GM20000 (cell line): ENCODE data around the gene CKAP2L.

Experiments
- DNase-seq: peaks from one replicate; pipeline ENCODE4 v3.0.0; 2012; ENCODE audit warnings: low spot score
- TF ChIP-seq, protein P1 (sequence below): IDR thresholded peaks from 2 replicates; pipeline ENCODE4 v1.5.1; 2012; ENCODE audit warnings: mild to moderate bottlenecking, control low read depth; ENCODE audit errors: extremely low read depth, missing control alignments

CKAP2L gene

GRCh38 chr2:112725545-112726457 lies 38.6 kb downstream of the CKAP2L start:
- peak; percentile 63 for DNase-seq
- TF ChIP-seq, protein P1, sequence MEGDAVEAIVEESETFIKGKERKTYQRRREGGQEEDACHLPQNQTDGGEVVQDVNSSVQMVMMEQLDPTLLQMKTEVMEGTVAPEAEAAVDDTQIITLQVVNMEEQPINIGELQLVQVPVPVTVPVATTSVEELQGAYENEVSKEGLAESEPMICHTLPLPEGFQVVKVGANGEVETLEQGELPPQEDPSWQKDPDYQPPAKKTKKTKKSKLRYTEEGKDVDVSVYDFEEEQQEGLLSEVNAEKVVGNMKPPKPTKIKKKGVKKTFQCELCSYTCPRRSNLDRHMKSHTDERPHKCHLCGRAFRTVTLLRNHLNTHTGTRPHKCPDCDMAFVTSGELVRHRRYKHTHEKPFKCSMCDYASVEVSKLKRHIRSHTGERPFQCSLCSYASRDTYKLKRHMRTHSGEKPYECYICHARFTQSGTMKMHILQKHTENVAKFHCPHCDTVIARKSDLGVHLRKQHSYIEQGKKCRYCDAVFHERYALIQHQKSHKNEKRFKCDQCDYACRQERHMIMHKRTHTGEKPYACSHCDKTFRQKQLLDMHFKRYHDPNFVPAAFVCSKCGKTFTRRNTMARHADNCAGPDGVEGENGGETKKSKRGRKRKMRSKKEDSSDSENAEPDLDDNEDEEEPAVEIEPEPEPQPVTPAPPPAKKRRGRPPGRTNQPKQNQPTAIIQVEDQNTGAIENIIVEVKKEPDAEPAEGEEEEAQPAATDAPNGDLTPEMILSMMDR, result no peak

GRCh38 chr2:112724591-112725525 lies 39.6 kb downstream of the CKAP2L start:
- DNase-seq, result peak; percentile 65
- TF ChIP-seq, protein P1, result peak; percentile 29

- no peak for DNase-seq
- TF ChIP-seq, protein P1, result no peak
Measured at GRCh38 chr2:112723995-112724394, 40.4 kb downstream of the CKAP2L start.

- DNase-seq, result no peak
- TF ChIP-seq, protein P1, result no peak
Measured at GRCh38 chr2:112723547-112723940, 40.9 kb downstream of the CKAP2L start.

DNA sequence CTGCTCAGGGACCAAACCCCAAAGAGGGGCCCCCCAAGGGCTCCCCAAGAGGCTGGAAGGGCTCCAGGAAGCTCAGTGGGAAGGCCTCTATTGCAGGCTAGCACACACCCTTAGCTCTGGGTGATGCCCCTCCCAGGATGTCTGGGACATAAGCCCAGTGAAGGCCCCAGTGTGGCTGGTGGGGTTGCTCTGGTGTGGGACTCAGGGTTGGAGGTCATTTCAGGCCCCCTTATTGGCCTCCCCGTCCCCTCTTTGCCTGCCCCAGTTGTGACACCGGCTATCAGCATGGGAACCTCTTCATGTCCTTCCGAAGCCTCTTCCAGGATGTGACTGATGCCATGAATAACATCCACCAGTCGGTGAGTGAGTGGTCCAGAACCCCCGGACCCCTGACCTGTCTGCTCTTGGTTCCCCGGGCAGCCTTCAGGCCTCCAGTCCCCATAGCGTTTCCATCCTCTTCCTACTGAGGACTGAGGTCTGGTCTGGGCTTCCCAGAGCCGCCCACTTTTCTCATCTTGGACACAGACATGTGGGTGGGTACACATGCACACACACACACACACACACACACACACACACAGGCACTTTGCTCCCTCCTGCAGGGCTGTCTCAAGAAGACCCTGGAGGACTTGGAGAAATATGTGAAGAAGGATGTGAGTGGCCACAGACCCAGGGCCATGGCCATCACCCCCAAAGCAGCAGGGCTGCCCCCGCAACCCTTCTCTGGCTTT lies 41.4 kb downstream of the CKAP2L start:
- TF ChIP-seq, protein P1, result no peak
- DNase-seq, result no peak

GRCh38 chr2:112721819-112722522 lies 42.4 kb downstream of the CKAP2L start:
- TF ChIP-seq, protein P1, result no peak
- DNase-seq, result no peak
